Heart right ventricle (tissue), 16 donors: ENCODE results near the gene TBCC. TPM values are rescaled to one million over a fixed set of nuclear protein-coding genes. Genes with fewer than 3 reads are reported as not detected.

Source experiments
- ATAC-seq, 8 donors: fragments of 200-7000 bp; cut with Tn5 transposase; one replicate each; pipeline ENCODE4 v1.9.1; 2020; ENCODE audit warnings: mild to moderate bottlenecking in 8 of 8, moderate library complexity in 8 of 8, moderate number of reproducible peaks in 1 of 8
- DNase-seq, 2 donors: peaks; one replicate each; pipeline ENCODE4 v3.0.0-alpha.2; 2020
- H3K27ac ChIP-seq, 10 donors: fragments of 200-600 bp; sonication (generic) in 2 of 10; one replicate each; pipeline versions ENCODE4 v1.5.0 to v1.8.0; 2020 to 2022; ENCODE audit warnings: mild to moderate bottlenecking in 3 of 10
- H3K27me3 ChIP-seq, 7 donors: fragments of 200-600 bp; one replicate each; pipeline ENCODE4 v1.8.0; 2021 to 2022; ENCODE audit warnings: mild to moderate bottlenecking in 2 of 7
- H3K36me3 ChIP-seq, 9 donors: fragments of 200-600 bp; sonication (generic) in 1 of 9; one replicate each; pipeline versions ENCODE4 v1.5.0 to v1.8.0; 2020 to 2022; ENCODE audit warnings: mild to moderate bottlenecking in 2 of 9
- H3K4me1 ChIP-seq, 9 donors: fragments of 200-600 bp; sonication (generic) in 1 of 9; one replicate each; pipeline versions ENCODE4 v1.5.0 to v1.8.0; 2020 to 2022; ENCODE audit warnings: mild to moderate bottlenecking in 4 of 9
- H3K4me3 ChIP-seq, 10 donors: fragments of 200-600 bp; sonication (generic) in 2 of 10; one replicate each; pipeline versions ENCODE4 v1.5.0 to v1.8.0; 2020 to 2022; ENCODE audit warnings: mild to moderate bottlenecking in 7 of 10, moderate library complexity in 2 of 10
- H3K9me3 ChIP-seq, 11 donors: fragments of 200-600 bp in 10 of 11; sonication (generic) in 2 of 11; one replicate each; pipeline versions ENCODE4 v1.5.0 to v1.8.0; 2013 to 2022; ENCODE audit warnings: mild to moderate bottlenecking in 2 of 11, control low read depth in 1 of 11, moderate library complexity in 1 of 11
- WGBS, 2 donors: extraction: QIAGEN DNeasy Blood & Tissue Kit; methylation state at CpG; one replicate each; pipeline ENCODE4 v1.1.7; 2013; ENCODE audit warnings: inconsistent platforms in 1 of 2; 5-methylcytosine and 5-hydroxymethylcytosine counted together
- intact Hi-C, 10 donors: fragments of 100-400 bp; cut with DNase I; formaldehyde crosslinking; loops; one replicate each; pipeline versions ENCODE4 v1.11.1 to v1.14.2; 2022
- polyA plus RNA-seq, 2 donors: library from polyadenylated mRNA; stranded (reverse); fragments of 200-250 nt; gene quantifications; one replicate each; pipeline ENCODE4 v1.2.3, GENCODE V29; 2013
- total RNA-seq, 10 donors: library from RNA; stranded (reverse); fragmentation: NEBNext Ultra II Directional in 3 of 10; extraction: Animal tissue kit (Norgen Biotek cat#: 25700) in 3 of 10; gene quantifications; one replicate each; pipeline versions ENCODE4 v1.2.1 to v1.2.4, GENCODE V29; 2021 to 2023
- TF ChIP-seq, protein P1 (sequence below), 9 donors: fragments of 200-600 bp; sonication (generic) in 2 of 9; IDR thresholded peaks; one replicate each; pipeline versions ENCODE4 v1.5.0 to v1.8.0; 2021 to 2022; ENCODE audit warnings: antibody characterized with exemption in 9 of 9, mild to moderate bottlenecking in 5 of 9, moderate library complexity in 1 of 9
- donor health status: Arrhythmogenic right ventricular cardiomyopathy.
- donor health status: ischemic (EF 13 %, LVEDD 7.1; RV severe dilation, severe dysfunction).
- donor health status: healthy with polysubstance abuse.
- donor health status: DM: no; HTN: yes; CAD: no.
- donor health status: DM: no; HTN: no; CAD: no.
- donor health status: ischemic (EF 25% LVEDD 6.9; RV normal size, moderate dysfunction).
- donor health status: ischemic (EF 25% LVEDD 5.7; RV mildly dilated, moderate dysfunction).
- donor health status: healthy.
- donor health status: DM: yes; HTN: yes; CAD: no.
- donor health status: Ischemic cardiomyopathy.
- donor health status: ischemic (EF 35%, LVEDD 5.7; RV mildly dilated, moderate dysfunction).
- donor health status: nonischemic (EF 11% LVEDD 7.7; RV severe dilation, severe dysfunction).
- donor health status: DM: yes; HTN: yes; CAD: no.
- donor health status: PGD.
- donor health status: ischemic (EF 29% LVEDD 5.4; RV normal size, mild dysfunction).
- donor health status: nonischemic (EF 23%, LVEDD 6.1; RV moderate dilation, normal function).

Gene TBCC
- total and polyA plus RNA-seq, 12 donors: 9.8 to 22.4 (median 13.6) TPM

DNA sequence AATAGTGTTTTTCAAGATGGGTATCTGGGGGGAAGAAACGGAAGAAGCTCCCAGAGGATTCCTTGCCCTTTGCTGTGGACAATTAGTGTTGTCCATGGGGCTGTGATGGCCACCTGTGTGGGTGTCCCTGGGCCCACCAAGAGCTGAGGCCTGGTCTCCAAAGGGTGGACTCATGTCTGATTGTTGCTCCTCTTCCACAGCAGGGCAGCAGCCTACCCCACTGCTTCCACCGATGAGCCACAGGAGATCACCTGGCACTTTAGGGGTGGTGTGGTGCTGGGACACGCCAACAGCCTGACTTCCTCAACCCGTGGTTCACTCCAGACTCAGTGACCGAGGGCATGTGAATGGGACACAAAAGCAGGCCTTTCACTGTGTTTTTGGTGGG, 48.6 kb downstream of the TBCC start:
- intact Hi-C loops: no loop called here
- H3K27me3 ChIP-seq: no peaks in the 10 kb centered on the region
- 89 to 93% methylated on average over 5 of the region's 5 CpGs for WGBS, 2 donors
- peaks cover 0 to 37% (median 17%) of the 10 kb centered on the region in 9 donors for H3K4me1 ChIP-seq
- H3K9me3 ChIP-seq: no peaks in the 10 kb centered on the region
- DNase-seq (no peak), ATAC-seq (peak in 1 of 8 donors; percentile 13)
- peaks cover 0 to 40% (median 21%) of the 10 kb centered on the region in 9 donors for H3K36me3 ChIP-seq
- peak overlapping the region in 2 of 10 donors; percentile 9 to 20 for H3K27ac ChIP-seq
- TF ChIP-seq, protein P1, sequence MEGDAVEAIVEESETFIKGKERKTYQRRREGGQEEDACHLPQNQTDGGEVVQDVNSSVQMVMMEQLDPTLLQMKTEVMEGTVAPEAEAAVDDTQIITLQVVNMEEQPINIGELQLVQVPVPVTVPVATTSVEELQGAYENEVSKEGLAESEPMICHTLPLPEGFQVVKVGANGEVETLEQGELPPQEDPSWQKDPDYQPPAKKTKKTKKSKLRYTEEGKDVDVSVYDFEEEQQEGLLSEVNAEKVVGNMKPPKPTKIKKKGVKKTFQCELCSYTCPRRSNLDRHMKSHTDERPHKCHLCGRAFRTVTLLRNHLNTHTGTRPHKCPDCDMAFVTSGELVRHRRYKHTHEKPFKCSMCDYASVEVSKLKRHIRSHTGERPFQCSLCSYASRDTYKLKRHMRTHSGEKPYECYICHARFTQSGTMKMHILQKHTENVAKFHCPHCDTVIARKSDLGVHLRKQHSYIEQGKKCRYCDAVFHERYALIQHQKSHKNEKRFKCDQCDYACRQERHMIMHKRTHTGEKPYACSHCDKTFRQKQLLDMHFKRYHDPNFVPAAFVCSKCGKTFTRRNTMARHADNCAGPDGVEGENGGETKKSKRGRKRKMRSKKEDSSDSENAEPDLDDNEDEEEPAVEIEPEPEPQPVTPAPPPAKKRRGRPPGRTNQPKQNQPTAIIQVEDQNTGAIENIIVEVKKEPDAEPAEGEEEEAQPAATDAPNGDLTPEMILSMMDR (IDR thresholded peaks at IDR 0.05): no peak
- H3K4me3 ChIP-seq: no peak overlapping the region

DNA sequence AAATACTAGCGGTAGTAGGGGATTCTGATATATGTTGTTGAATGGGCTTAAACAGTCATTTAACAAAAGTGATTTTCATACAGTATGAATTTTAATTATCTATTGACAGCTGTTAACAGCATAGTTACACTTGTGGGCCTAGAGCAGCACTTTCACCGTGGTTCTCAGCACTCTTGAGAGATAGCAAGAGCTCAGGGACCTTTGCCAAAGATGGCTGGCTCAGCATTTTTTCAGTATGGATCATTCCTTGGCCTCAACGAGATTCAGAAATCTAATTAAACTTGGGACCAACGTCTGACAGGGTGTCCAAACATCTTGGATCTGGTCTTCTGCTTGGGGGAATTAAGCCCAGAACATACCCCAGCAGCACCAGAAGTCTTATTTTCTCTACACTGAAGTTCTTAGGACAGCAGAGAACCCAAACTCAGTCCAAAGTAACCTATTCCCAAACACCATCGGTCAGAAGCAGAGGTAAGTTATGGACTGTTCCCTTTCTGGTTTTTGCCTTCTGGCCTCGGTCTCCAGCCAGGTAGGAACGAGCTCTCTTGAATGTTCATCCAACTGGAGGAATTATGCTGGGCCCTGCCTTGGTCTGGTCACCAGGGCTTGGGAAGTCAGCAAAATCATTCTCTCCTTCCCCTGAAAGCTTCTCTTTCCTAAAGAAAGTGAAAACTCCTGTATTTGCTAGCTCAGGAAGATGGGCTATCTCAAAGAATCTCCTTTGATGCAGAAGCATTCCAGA, 49.2 kb downstream of the TBCC start:
- Histone ChIP-seq H3K27ac (peak overlapping the region in 2 of 10 donors; percentile 9 to 20), H3K27me3 (no peaks in the 10 kb centered on the region), H3K36me3 (peaks cover 0 to 45% (median 22%) of the 10 kb centered on the region in 9 donors), H3K4me1 (peaks cover 0 to 43% (median 22%) of the 10 kb centered on the region in 9 donors), H3K9me3 (no peaks in the 10 kb centered on the region), H3K4me3 (no peak overlapping the region)
- no peak for DNase-seq
- intact Hi-C loops: no loop called here
- no peak for ATAC-seq
- WGBS, 2 donors: 67 to 69% methylated on average over 7 of the region's 7 CpGs
- TF ChIP-seq, protein P1 (IDR thresholded peaks at IDR 0.05): no peak

DNA sequence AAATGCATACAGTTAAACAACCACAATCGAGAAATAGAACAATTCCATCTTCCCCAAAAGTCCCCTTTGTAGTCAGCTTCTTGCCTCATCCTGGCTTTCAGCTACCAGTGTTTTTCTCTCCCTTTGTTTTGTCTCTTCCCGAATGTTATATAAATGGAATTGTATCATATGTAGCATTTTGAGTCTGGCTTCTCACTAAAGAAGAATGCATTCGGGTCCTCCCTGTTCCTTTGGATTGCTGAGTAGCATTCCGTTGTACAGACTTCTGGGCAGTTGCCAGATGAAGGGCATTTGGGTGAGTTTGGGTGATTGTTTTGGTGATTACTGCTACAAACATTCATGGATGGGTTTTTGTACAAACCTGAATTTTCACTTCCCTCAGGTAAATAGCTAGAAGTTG, 51.3 kb downstream of the TBCC start:
- DNase-seq: no peak
- peak overlapping the region in 5 of 10 donors; percentile 16 to 66 (median 51) for H3K27ac ChIP-seq

More for the DNA sequence above, 51.3 kb downstream of the TBCC start:
- WGBS, 2 donors: 59 to 66% methylated on average over 4 of the region's 4 CpGs
- no peak overlapping the region for H3K4me3 ChIP-seq
- TF ChIP-seq, protein P1 (IDR thresholded peaks at IDR 0.05): no peak
- no peaks in the 10 kb centered on the region for H3K27me3 ChIP-seq
- ATAC-seq: no peak
- H3K36me3 ChIP-seq: peaks cover 0 to 66% (median 22%) of the 10 kb centered on the region in 9 donors
- peaks cover 0 to 50% (median 22%) of the 10 kb centered on the region in 9 donors for H3K4me1 ChIP-seq
- H3K9me3 ChIP-seq: no peaks in the 10 kb centered on the region
- intact Hi-C loops: loop anchor here in 2 of 10 donors (5.0 kb wide), 1 partner anchor 33 kb away; no protein-coding TSS in a partner anchor

Other genes starting within 250 kb of the TBCC start
- gene UBR2, start 182.1 kb downstream of the TBCC start, total RNA-seq: 10 to 100 TPM; 27.7 to 36.5 (median 34.5) TPM
- gene UBR2, start 182.1 kb downstream of the TBCC start, polyA plus RNA-seq: 10 to 100 TPM in 1 of 2 donors, 1 to 10 TPM in 1; 6.7 to 12.0 TPM
- 1 to 10 TPM in 5 of 10 donors, under 1 TPM in 5; 0.36 to 2.7 (median 1.0) TPM for gene PRPH2, start 23.5 kb downstream of the TBCC start, total RNA-seq
- gene PRPH2, start 23.5 kb downstream of the TBCC start, polyA plus RNA-seq: under 1 TPM; 0.51 TPM
- gene BICRAL, start 35.9 kb upstream of the TBCC start, total RNA-seq: 10 to 100 TPM; 10.7 to 15.7 (median 13.8) TPM
- gene BICRAL, start 35.9 kb upstream of the TBCC start, polyA plus RNA-seq: 1 to 10 TPM; 2.7 to 3.5 TPM
- 10 to 100 TPM; 39.2 to 52.5 (median 44.7) TPM for gene RPL7L1, start 133.5 kb upstream of the TBCC start, total RNA-seq
- 10 to 100 TPM; 23.7 to 45.9 TPM for gene RPL7L1, start 133.5 kb upstream of the TBCC start, polyA plus RNA-seq
- gene PTCRA, start 169.9 kb upstream of the TBCC start, total RNA-seq: not detected
- gene PTCRA, start 169.9 kb upstream of the TBCC start, polyA plus RNA-seq: under 1 TPM in 1 of 2 donors, not detected in 1; 0.09 TPM
- gene CNPY3, start 183.4 kb upstream of the TBCC start, total RNA-seq: 10 to 100 TPM; 10.4 to 37.1 (median 15.9) TPM
- 10 to 100 TPM; 15.4 to 40.4 TPM for gene CNPY3, start 183.4 kb upstream of the TBCC start, polyA plus RNA-seq
- 10 to 100 TPM in 1 of 10 donors, 1 to 10 TPM in 2, under 1 TPM in 7; 0.26 to 10.9 (median 0.71) TPM for gene GNMT, start 214.7 kb upstream of the TBCC start, total RNA-seq
- gene GNMT, start 214.7 kb upstream of the TBCC start, polyA plus RNA-seq: 1 to 10 TPM; 2.6 to 6.8 TPM
- 10 to 100 TPM; 11.2 to 32.6 (median 17.2) TPM for gene PEX6, start 233.1 kb upstream of the TBCC start, total RNA-seq
- gene PEX6, start 233.1 kb upstream of the TBCC start, polyA plus RNA-seq: 10 to 100 TPM in 1 of 2 donors, 1 to 10 TPM in 1; 9.1 to 16.9 TPM
- gene PPP2R5D, start 238.5 kb upstream of the TBCC start, total RNA-seq: 10 to 100 TPM; 28.4 to 47.1 (median 31.8) TPM
- 10 to 100 TPM; 23.9 to 35.7 TPM for gene PPP2R5D, start 238.5 kb upstream of the TBCC start, polyA plus RNA-seq